HCT116 (cell line): Measurements from ENCODE around the gene ELAVL2.

Experiments used
- EZH2phosphoT487 ChIP-seq: fragments of 200-600 bp; IDR thresholded peaks from 2 replicates; pipeline ENCODE4 v1.6.1; 2018; ENCODE audit warnings: antibody characterized with exemption, borderline replicate concordance
- POLR2A ChIP-seq: IDR thresholded peaks from 2 replicates; pipeline ENCODE4 v1.7.0; 2011; ENCODE audit warnings: borderline replicate concordance; ENCODE audit not compliant: insufficient read depth, insufficient read length; ENCODE audit errors: extremely low read depth
- POLR2AphosphoS5 ChIP-seq: IDR thresholded peaks from 2 replicates; pipeline ENCODE4 v1.6.1; 2011; ENCODE audit warnings: mild to moderate bottlenecking, low read depth, low read length, moderate library complexity
- ZNF274 ChIP-seq: fragments of 200-500 bp; sonication (Bioruptor generic); IDR thresholded peaks from 2 replicates; pipeline ENCODE4 v1.6.1; 2014; ENCODE audit warnings: mild to moderate bottlenecking, low read depth, low read length, inconsistent platforms
- TF ChIP-seq, protein P1 (sequence below), 3 experiments: fragments of 200-600 bp in 1 of 3; sonication (generic) in 1 of 3; IDR thresholded peaks in 2 of 3; conservative IDR thresholded peaks in 1 of 3; 2 replicates each; pipeline ENCODE4 v1.5.1; 2012 to 2017; ENCODE audit warnings: low read depth in 2 of 3, low read length in 2 of 3, antibody characterized with exemption in 1 of 3, borderline replicate concordance in 1 of 3, control low read depth in 1 of 3, mild to moderate bottlenecking in 1 of 3, mixed read lengths in 1 of 3, mixed run types in 1 of 3, moderate library complexity in 1 of 3; ENCODE audit not compliant: insufficient read depth in 1 of 3

DNA sequence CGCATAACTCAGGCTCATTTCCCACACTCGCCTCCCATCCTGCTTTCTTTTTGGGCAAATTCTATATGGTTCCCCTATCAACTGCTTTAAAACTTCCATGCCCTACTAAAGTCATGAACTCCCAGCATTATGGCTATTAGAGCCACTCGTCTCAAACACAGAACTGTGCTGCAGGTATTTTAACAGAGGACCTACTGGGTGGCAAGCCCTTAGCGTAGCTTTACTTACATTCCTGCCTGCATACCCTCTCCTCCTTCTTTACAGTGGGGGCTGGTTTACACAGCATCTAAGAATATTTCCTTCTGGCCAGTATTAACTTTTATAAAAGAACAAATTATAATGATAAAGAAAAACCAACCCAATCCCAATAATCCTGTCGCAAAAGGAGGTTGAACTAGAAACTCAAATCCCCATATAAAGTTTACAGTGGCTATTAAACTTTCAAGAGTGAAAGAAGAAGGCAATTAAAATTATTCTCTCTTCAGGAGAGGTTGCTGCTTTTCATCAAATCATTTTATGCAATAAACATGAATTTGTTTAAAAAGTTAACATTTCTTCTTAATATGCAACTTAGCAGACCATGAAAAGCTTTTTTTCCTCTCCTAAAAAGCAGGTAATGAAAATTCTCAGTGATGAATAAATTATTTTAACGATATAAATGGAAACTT is 100.6 kb downstream of the ELAVL2 start:
- no peak for TF ChIP-seq POLR2A
- TF ChIP-seq, protein P1, sequence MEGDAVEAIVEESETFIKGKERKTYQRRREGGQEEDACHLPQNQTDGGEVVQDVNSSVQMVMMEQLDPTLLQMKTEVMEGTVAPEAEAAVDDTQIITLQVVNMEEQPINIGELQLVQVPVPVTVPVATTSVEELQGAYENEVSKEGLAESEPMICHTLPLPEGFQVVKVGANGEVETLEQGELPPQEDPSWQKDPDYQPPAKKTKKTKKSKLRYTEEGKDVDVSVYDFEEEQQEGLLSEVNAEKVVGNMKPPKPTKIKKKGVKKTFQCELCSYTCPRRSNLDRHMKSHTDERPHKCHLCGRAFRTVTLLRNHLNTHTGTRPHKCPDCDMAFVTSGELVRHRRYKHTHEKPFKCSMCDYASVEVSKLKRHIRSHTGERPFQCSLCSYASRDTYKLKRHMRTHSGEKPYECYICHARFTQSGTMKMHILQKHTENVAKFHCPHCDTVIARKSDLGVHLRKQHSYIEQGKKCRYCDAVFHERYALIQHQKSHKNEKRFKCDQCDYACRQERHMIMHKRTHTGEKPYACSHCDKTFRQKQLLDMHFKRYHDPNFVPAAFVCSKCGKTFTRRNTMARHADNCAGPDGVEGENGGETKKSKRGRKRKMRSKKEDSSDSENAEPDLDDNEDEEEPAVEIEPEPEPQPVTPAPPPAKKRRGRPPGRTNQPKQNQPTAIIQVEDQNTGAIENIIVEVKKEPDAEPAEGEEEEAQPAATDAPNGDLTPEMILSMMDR (IDR thresholded peaks at IDR 0.05 in 2 of 3, conservative IDR thresholded peaks at IDR 0.05 in 1 of 3; ENCODE audit: borderline replicate concordance in 1 of 3, insufficient read depth in 1 of 3, low read depth in 2 of 3, low read length in 2 of 3) = no peak
- no peak for TF ChIP-seq EZH2phosphoT487
- no peak for TF ChIP-seq ZNF274
- no peak for TF ChIP-seq POLR2AphosphoS5
